GM19240 (cell line): Measurements from ENCODE around the gene EEF1G.
"Not testable (repeated sequence)": the region's sequence is repeated elsewhere in the genome, so short reads cannot be mapped to it uniquely, and the experiment has no call there.

Experiments
- DNase-seq: peaks from one replicate; pipeline ENCODE4 v3.0.0; 2011; ENCODE audit warnings: low spot score; ENCODE audit not compliant: insufficient read length

The EEF1G gene

GRCh38 chr11:62555464-62556107 lies 18.1 kb downstream of the EEF1G start:
- peak; percentile 71 for DNase-seq

GRCh38 chr11:62554387-62555167 lies 19.1 kb downstream of the EEF1G start:
- DNase-seq, result no peak

DNA sequence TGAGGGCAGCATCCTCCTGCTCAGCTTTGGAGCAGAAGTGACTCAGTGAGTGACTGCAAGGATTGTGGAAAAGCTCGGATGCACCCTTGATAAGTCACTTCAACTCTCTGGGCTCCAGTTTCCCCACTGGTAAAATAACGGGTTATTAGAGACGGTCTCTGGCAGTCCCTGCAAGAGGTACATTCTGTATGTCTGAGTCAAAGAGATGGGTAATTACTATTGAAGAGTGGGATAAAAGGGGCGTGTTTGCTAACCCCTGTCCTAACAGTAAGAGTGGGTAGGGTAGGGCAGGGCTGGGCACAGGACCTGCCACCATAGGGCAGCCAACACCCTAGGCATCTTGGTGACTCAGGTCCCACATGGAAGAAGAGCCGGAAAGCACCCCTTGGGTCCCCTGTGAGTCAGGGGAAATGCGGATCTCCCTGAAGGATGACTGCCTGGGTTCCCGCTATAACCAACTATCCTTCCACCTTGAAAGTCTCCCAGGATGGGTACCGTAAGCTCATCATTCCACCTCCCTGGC lies 19.8 kb downstream of the EEF1G start:
- DNase-seq, result no peak

DNA sequence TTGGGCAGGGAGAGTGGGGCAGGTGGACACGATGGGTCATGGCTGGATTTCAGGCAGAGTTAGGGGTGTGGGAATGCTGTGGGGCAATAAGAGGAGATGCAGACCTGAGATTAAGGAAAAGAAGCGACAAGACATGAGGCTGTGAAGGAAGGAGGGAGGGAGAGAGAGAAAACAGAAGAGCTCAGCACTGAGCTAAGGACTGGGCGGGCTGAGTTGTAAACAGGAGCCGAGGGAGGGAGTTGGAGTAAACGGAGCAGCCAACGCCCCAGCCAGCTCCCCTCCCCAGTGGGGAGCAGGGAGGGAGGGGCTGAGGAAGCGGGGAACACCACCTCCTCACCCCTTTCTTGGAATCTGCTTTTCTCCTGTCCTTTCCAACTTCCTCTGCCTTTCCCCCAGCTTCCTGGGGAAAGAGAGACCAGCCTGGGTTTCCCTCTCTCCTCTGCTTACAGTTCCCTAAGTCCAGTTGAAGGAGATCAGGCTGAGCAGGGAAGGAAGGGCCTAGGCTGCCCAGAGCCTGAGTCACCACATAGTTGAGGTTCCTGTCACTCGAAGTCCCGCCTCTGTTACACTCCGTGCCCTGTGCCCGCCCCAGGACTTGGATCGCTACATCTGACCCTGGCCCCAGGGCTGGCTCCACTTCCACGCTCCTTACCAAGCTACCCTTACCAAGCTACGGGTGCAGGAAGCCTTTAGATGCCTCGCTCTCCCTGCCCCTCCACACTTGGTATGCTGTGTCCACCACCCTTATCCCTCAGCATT lies 20.4 kb downstream of the EEF1G start:
- no peak for DNase-seq

DNA sequence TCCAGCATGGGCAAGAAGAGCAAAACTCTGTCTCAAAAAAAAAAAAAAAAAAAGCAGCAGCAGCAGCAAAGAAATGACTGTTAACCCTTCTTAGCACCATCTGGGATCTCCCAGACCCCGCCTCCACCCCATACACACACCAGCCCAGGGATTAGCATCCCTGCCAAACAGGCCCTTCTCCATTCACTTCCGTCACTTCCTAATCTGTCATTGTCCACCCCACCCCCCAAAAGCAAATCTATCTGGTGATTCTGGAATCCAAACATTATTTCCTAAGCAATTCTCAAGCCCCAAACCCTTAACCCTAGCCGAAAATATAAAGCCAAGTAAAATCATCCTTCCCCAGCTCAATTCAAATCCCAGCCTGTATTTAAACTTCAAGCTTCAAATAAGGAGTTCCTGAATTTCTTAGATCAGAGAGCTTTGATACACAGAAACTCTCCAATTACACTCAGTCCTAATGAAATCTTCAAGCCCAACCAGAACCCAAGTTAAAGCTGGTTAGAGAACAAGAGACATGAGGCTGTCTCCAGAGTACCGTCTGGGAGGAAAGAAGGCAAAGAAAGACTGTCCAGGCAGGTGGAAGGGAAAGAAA lies 21.1 kb downstream of the EEF1G start:
- DNase-seq, result no peak

DNA sequence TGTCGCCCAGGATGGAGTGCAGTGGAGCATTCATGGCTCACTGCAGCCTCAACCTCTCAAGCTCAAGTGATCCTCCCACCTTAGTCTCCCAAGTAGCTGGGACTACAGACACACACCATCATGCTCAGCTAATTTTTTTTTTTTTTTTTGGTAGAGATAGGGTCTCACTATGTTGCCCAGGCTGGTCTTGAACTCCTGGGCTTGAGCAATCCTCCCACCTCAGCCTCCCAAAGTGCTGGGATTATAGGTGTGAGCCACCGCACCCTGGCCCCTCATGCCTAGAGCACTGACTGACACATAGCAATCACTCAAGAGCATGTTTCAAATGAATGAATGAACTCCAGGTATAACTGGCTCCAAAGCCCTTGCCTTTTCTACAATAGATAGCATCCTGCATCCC lies 23.2 kb downstream of the EEF1G start:
- not testable (repeated sequence) for DNase-seq

DNA sequence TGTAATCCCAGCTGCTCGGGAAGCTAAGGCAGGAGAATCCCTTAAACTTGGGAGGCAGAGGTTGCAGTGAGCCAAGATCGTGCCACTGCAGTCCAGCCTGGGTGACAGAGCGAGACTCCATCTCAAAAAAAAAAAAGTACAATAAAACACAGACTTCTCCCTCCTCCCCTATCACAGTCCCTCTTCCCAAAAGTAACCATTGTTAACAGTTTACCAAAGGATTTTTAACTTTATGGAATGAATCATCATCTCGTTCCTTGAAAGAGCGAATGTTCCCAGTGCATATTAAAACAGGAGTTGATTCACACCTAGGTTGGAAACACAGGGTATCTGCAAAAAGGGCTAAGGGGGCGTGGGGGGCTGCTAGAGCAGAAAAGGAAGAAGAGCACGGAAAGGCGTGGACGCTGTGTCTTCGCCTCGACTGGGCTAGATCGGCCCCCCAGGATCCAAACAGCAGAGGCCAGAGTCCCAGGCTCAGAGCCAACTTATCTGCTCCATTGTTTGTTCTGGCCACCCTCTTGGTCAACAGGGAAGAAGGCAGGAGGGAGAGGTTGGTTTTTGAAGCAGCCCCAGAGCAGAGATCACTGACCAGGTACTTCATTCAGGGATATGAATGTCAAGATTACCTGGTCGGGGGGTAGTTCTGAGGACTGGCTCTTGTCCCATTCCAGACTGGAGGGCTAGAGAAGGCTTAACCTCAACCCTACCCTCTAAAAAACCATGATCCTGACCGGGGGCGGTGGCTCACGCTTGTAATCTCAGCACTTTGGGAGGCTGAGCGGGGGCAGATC lies 25.0 kb downstream of the EEF1G start:
- DNase-seq, result no peak

DNA sequence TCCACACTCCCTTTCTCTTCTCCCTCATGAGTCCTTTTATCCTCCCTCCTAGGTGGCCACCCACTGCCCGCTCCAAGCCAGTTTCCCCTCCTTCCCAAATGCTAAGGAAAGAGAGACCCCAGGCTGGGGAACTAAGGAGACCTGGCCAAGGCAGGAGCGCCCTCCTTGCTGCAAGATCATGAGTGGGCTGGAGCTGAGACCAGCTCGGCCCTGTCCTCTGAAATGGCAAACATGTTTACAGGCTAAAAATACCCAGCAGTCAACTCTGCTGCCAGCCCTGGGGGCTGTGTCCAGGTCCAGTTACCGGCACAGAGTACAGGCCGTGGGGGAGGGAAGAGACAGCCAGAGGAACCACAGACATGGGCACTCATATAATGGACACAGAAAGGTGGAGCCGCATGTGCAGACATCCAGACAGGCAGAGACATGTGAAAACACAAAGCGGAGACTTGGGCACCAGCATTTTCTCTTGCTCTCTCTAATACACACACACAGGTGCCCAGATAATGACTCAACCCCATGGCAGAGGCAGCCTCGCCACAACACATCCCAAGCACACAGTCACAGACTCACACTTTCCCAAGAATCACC lies 25.9 kb downstream of the EEF1G start:
- no peak for DNase-seq

- DNase-seq, result no peak
Measured at GRCh38 chr11:62546929-62547625, 26.6 kb downstream of the EEF1G start.

DNA sequence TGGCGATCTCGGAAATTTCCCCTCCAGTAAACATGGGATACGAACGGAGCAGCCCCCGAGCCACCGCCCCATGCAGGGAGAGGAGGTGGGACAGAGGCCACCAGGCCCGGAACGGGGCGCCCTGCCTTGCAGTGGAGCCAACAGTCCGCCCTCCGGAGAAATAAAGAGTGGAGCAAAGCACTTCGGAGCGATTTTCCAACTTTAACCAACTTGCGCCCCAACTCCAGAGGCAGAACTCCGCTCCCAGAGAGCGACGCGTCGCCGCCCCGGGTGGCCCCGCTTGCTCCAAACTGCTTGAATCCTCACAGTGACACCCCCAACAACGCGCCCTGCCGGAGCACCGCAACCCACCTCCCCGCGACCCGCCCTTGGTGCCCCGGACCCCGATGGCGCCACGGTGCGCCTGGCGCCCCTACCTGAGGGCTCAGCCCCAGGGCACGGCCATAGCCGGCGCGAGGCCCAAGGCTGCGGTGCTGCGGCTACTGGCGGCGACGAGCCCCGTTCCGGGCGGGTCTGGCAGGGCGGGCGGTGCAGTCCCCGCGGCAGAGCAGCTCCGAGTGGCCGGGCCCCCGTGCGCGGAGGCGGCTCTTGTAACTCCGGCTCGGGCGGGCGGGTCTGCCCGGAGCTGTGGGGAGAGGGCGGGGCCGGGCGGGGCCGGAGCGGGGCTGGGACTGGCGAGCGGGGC lies 27.3 kb downstream of the EEF1G start, which contains the start of gene AHNAK:
AHNAK (minus strand) TSS at position 563 of the 685 bp plus-strand sequence. CDS start 10,708 bp downstream, outside the sequence.
- no peak for DNase-seq

- no peak for DNase-seq
Measured at GRCh38 chr11:62545437-62546243, 28.1 kb downstream of the EEF1G start.

DNA sequence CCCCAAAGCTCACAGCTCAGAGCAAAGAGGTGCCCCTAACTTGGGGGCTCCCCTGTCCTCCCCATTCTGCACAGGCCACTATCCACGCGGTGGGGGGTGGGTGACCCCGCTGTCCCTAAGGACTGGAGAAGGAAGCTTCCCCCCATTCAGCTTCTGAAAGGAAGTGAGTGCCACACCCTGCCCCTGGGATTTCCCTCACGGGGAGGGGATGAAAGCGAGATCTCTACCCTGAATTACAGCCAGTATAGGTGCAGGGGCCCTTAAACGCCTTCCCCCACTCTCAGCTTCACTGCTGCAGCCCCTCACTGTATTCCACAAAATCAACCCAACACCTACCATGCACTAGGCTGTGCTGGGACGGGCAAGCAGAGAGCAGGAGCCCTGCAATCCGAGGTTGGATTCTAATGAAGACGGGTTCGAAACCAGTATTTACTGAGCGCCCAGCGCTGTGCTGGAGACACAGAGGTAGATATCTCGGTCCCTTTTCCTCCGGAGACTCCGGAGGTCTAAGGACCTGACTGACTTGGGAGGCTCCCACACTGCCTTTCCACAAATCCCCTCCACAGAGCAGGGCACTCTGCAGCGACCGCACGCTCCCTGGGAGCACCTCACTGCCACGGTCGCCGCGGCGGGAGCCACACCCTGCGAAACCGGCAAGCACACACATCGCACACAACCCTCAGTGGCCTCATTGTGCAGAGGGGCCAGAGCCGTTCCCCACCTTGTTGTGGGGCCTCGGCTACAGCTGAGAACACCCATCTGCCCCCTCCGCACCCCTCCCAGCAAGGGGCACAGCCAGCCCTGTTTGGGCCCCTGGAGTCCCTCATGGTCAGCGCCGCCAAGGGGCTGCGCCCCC lies 28.9 kb downstream of the EEF1G start:
- DNase-seq, result no peak

DNA sequence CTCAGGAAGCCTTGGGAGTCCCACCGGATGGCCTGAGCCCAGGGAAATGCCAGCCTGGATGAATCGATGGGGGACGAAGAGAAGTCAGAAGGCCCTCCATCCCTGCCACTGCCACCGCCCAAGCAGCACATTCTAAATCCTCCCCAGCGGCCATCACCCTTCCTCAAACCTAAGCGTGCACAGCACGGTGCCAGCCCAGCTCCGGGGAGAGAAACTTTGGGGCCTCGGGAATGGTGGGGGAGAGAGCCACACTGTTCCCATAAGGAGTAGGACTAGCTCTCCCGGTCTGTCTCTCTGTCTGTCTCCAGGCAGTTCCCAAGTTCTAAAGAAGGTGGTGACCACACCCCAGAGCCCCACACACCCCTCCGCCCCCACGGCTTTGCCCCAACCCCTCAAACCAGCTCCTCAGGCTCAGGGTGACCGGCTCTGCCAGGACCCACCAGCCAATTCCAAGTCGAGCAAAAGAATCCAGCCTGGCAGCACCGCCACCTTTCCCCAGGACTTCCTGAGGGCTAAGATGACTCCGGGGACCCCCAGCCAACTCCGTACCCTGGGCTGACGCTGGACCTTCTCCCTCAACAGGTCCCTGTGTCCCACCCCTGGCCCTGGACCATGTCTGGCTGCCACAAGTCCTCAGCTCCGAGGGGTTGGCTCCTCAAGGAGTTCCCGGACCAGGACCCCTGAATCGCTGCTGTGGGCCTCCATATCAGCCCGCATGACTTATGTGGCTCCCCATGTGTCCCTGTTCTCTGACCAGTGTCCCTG lies 29.8 kb downstream of the EEF1G start:
- no peak for DNase-seq

GRCh38 chr11:62542750-62543567 lies 30.7 kb downstream of the EEF1G start:
- DNase-seq, result peak; percentile 61

GRCh38 chr11:62542111-62542745 lies 31.5 kb downstream of the EEF1G start:
- no peak for DNase-seq
